HG03196 (cell line): ENCODE results near the gene CNTD1.
"Not testable (repeated sequence)": the region's sequence is repeated elsewhere in the genome, so short reads cannot be mapped to it uniquely, and the experiment has no call there.

Source experiments
- ATAC-seq: cut with Tn5 transposase; IDR thresholded peaks from one replicate; pipeline ENCODE4 v1.9.1; 2021; ENCODE audit not compliant: unreplicated experiment

Gene CNTD1

DNA sequence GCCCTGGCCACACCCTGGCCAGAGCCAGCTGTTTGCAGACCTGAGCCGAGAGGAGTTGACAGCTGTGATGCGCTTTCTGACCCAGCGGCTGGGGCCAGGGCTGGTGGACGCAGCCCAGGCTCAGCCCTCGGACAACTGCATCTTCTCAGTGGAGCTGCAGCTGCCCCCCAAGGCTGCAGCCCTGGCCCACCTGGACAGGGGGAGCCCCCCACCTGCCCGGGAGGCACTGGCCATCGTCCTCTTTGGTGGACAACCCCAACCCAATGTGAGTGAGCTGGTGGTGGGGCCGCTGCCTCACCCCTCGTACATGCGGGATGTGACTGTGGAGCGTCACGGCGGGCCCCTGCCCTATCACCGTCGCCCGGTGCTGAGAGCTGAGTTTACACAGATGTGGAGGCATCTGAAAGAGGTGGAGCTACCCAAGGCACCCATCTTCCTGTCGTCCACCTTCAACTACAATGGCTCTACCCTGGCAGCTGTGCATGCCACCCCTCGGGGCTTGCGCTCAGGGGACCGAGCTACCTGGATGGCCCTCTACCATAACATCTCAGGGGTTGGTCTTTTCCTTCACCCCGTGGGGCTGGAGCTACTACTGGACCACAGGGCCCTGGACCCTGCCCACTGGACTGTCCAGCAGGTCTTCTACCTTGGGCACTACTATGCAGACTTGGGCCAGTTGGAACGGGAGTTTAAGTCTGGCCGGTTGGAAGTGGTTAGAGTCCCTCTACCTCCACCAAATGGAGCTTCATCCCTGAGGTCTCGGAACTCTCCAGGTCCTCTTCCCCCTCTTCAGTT lies 46.3 kb downstream of the CNTD1 start:
- ATAC-seq: no peak

DNA sequence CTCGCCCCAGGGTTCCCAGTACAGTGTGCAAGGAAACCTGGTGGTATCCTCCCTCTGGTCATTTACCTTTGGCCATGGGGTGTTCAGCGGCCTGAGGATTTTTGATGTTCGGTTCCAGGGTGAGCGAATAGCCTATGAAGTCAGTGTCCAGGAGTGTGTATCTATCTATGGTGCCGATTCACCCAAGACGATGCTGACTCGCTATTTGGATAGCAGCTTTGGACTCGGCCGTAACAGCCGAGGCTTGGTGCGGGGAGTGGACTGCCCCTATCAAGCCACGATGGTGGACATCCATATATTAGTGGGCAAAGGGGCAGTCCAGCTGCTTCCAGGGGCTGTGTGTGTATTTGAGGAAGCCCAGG lies 46.9 kb downstream of the CNTD1 start:
- ATAC-seq: no peak

DNA sequence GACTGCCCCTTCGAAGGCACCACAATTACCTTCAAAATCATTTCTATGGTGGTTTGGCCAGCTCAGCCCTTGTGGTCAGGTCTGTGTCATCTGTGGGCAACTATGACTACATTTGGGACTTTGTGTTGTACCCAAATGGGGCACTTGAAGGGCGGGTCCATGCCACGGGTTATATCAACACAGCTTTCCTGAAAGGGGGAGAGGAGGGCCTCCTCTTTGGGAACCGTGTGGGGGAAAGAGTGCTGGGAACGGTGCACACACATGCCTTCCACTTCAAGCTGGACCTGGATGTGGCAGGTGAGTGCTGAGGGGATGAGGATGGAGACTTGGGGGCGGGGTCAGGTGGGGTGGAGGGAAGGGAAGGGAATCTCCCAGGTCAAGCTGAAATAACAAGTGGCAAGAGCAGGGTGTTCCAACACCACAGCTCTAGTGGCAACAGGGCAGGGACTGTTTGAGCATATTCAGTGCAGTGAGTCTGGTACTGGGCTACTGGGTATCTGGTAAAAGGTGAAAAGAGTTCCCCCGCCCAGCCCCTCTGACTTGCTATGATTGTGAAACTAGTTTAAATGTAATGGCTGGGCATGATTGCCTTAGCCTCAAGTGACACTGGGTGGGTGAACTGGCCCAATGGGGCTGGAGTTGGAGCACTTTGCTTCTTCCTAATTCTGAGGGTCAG lies 47.4 kb downstream of the CNTD1 start:
- ATAC-seq: no peak

DNA sequence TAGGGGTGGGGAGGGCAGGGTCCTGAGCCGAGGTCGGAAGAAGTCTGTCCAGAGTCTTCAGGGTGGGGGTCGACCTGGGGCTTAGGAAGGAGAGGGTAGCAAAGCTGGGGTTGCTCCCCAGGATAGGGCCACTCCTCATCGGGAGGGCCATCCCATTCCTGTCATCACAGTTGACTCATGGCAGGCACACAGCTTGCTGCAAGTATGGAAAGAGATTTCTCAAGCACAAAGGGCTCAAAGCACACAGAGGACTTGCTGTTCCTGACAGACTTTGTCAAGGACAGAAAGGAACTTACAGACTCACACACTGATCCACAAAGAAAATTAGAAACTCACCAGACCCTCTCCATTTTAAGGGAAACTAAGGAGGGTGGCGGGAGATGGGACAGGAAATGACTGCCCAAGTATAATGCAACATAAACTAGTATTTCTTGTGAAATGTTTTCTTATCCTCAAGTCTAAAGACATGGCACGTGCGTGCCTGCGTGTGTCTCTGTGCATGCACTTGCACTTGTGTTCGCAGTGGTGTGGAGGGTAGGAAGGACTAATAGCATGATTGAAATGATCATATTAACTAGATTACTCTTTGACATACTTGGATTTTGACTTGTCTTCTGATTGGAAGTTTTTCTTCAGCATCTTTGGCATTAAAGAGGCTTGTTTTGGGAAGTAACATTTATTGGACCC lies 48.1 kb downstream of the CNTD1 start:
- no peak for ATAC-seq

GRCh38 chr17:42848093-42848492 lies 49.4 kb downstream of the CNTD1 start:
- no peak for ATAC-seq

- ATAC-seq: no peak
These were observed 50.4 kb downstream of the CNTD1 start for GRCh38 chr17:42849031-42849430.

DNA sequence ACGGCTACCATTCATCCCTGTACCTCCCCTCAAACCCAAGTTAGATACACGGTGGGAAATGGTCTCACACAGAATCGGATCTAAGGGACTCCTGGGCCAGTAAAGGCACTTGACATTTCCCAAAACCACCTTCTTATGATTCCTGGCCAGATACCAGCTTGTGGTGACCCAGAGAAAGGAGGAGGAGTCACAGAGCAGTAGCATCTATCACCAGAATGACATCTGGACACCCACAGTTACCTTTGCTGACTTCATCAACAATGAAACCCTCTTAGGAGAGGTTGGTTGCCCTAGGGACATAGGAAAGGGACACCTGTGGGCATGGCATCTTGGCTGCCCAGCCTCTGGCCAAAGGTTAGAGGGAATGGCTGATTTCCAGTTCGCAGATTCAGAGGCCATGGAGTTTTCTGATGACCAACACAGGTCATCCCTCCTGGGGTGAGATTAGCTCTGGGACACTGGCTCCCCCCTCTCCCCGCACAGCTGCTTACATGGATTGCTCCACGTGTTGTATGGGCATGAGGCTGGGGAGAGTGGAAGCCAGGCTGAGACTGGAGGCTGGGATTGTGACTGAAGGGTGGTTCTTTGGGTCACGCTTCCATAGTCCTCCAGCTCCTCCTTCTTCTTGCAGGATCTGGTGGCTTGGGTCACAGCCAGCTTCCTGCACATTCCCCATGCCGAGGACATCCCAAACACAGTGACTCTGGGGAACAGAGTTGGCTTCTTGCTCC lies 51.0 kb downstream of the CNTD1 start:
- no peak for ATAC-seq

GRCh38 chr17:42850954-42851353 lies 52.3 kb downstream of the CNTD1 start, which contains the start of gene AOC3:
Gene AOC3, plus strand, starts transcription at chr17:42851199. Its CDS starts 145 bp downstream, at chr17:42851344.
- no peak for ATAC-seq

DNA sequence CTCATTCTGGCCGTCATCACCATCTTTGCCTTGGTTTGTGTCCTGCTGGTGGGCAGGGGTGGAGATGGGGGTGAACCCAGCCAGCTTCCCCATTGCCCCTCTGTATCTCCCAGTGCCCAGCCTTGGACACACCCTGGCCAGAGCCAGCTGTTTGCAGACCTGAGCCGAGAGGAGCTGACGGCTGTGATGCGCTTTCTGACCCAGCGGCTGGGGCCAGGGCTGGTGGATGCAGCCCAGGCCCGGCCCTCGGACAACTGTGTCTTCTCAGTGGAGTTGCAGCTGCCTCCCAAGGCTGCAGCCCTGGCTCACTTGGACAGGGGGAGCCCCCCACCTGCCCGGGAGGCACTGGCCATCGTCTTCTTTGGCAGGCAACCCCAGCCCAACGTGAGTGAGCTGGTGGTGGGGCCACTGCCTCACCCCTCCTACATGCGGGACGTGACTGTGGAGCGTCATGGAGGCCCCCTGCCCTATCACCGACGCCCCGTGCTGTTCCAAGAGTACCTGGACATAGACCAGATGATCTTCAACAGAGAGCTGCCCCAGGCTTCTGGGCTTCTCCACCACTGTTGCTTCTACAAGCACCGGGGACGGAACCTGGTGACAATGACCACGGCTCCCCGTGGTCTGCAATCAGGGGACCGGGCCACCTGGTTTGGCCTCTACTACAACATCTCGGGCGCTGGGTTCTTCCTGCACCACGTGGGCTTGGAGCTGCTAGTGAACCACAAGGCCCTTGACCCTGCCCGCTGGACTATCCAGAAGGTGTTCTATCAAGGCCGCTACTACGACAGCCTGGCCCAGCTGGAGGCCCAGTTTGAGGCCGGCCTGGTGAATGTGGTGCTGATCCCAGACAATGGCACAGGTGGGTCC lies 52.9 kb downstream of the CNTD1 start:
- not testable (repeated sequence) for ATAC-seq

- no peak for ATAC-seq
These were observed 53.7 kb downstream of the CNTD1 start for GRCh38 chr17:42852351-42852750.

DNA sequence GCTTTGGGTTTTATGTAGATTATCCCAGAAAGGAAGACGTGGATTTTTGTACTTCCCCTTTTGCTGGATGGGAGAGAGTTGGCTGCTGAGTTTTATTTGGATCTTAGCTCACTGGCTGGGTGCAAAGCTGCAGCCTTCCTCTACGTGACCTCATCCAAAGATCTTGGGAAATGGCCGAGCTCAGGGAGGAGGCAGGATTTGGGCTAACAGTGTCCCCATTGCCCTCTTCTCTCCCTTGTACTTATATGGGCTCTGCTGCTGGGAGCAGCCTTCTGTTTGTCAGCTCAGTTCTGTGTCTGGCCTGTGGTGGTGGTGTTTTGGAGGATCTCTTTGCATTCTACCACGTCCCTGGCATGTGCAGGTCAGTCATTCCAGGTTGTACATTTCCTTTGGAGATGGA lies 54.3 kb downstream of the CNTD1 start:
- no peak for ATAC-seq

DNA sequence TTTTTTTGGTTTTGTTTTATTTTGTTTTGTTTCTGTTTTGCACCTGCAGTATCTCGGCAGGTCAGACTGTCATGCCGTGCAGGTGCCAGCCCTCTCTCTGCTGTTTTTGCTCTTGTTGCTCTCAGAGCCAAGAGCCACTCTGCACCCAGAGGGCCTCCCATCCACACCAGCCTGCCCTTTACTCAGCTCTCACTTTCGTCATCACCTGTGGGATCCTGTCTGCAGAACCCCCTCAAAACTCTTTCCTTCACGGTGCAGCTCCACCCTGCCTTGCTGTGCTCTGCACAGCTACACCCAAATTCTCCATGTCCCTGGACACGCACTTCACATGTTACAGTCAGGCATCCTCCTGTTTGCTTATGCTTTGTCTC lies 54.9 kb downstream of the CNTD1 start:
- ATAC-seq: no peak

DNA sequence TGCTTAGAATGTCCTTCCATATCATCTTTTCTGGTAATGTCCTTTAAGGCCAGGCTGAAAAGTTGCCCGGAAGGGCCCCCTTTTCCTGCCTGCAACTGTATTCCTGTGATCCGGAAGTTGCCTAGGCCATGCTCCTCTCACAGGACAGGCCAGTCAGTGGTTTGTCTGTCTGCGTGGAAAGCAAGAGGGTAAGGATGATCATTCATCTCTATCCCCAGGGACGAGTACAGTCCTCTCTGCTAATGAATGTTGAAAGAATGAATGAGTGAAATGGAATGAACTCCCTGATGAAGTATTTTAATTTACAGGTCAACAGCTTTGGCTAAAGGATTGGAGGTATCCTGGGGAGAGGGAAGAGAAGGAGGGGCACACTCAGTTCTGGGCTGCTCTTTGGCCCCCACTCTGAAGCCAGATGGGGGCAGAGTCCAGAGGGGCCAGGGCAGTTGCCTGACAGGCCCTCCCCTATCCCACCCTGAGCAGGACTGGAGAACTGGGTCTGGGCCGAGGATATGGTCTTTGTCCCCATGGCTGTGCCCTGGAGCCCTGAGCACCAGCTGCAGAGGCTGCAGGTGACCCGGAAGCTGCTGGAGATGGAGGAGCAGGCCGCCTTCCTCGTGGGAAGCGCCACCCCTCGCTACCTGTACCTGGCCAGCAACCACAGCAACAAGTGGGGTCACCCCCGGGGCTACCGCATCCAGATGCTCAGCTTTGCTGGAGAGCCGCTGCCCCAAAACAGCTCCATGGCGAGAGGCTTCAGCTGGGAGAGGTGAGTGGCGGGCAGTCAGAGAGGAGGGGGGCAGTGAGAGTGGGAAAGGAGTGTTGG lies 55.5 kb downstream of the CNTD1 start:
- ATAC-seq: no peak

DNA sequence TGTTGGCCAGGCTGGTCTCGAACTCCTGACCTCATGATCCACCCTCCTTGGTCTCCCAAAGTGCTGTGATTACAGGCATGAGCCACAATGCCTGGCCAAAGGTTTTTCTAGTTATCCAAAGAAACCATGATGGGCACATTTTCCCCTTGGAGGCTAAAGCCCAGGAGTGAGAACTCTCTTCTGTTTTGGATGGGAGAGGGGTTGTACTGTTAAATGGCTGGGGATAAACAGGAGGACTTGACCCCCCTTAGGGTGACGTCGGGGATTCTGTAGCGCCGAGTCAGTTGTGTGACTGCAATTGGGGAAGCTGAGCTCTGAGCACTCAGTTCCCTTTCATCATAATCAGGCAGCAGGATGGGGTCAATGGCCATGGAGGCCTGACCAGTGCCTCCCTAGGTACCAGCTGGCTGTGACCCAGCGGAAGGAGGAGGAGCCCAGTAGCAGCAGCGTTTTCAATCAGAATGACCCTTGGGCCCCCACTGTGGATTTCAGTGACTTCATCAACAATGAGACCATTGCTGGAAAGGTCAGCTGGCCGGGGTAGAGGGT lies 56.5 kb downstream of the CNTD1 start:
- no peak for ATAC-seq

DNA sequence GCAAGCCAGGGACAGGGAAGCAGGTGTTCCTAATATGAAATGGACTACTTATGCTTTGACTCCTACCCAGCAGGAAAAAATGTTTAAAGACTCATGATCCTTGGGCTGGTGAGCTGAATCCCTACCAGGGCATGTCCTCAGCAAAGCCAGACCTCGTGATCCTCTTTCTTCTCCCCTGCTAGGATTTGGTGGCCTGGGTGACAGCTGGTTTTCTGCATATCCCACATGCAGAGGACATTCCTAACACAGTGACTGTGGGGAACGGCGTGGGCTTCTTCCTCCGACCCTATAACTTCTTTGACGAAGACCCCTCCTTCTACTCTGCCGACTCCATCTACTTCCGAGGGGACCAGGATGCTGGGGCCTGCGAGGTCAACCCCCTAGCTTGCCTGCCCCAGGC lies 57.4 kb downstream of the CNTD1 start:
- ATAC-seq: not testable (repeated sequence)

DNA sequence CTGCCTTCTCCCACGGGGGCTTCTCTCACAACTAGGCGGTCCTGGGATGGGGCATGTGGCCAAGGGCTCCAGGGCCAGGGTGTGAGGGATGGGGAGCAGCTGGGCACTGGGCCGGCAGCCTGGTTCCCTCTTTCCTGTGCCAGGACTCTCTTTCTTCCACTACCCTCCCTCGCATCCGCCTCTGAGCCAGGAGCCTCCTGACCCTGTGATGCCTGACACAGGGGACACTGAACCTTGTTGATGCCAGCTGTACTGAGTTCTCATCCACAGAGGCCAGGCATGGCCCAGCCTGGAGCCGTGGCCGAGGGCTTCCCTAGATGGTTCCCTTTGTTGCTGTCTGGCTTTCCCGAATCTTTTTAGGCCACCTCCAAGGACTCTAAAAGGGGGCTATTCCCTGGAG lies 57.9 kb downstream of the CNTD1 start:
- ATAC-seq: not testable (repeated sequence)

DNA sequence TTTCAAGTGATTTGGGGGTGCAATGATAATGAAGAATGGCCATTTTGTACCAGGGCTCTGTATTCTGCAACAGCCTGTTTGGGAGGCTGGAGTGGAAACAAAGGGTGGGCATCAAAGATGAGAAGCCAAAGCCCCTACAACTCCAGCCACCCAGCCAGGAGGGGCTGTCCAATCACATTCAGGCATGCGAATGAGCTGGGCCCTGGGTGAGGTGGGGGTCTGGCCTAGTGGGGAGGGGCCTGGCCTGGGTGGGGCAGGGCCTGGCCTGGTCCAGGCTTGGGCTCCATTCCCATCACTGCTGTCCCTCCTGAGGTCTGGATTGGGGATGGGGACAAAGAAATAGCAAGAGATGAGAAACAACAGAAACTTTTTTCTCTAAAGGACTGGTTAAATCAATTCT lies 58.7 kb downstream of the CNTD1 start:
- ATAC-seq: no peak
